Caco-2 (cell line): Measurements from ENCODE around the gene CMSS1. TPM values are rescaled to one million over a fixed set of nuclear protein-coding genes. Genes with fewer than 3 reads are reported as not detected.

Experiments used
- BruUV-seq: library from RNA; stranded (reverse); fragments of 400-500 nt; replicated peaks from 2 replicates; lab custom pipeline; 2021; lab: Mats Ljungman, UMichigan
- CTCF ChIA-PET: fragments of 300-600 bp; sonication (Branson Sonifier 250); formaldehyde crosslinking; loops from one replicate; lab custom pipeline; 2022; ENCODE audit warnings: antibody characterized with exemption; lab: Charles Lee
- POLR2A ChIA-PET: fragments of 300-600 bp; sonication (Branson Sonifier 250); formaldehyde crosslinking; loops from one replicate; lab custom pipeline; 2022; ENCODE audit warnings: antibody characterized with exemption; lab: Charles Lee
- DNase-seq, 2 experiments: peaks; one replicate each; pipeline versions ENCODE4 v3.0.0 to v3.0.0-alpha.2; 2020 to 2022
- H3K27me3 ChIP-seq: replicated peaks from 2 replicates; pipeline ENCODE4 v1.6.0; 2011; ENCODE audit warnings: low read length; ENCODE audit not compliant: control insufficient read depth, insufficient read depth
- H3K36me3 ChIP-seq: 2 replicates; pipeline ENCODE4 v1.5.1; 2011; ENCODE audit warnings: low read length; ENCODE audit not compliant: control insufficient read depth, insufficient read depth
- H3K4me1 ChIP-seq: fragments of 250-450 bp; sonication (Bioruptor Pico); 2 replicates; pipeline ENCODE4 v1.5.1; 2020; ENCODE audit warnings: mild to moderate bottlenecking
- H3K4me3 ChIP-seq: 2 replicates; pipeline ENCODE4 v1.5.1; 2011; ENCODE audit warnings: low read depth, mild to moderate bottlenecking, control low read depth, low read length
- H3K9me3 ChIP-seq: fragments of 250-450 bp; sonication (Bioruptor Pico); 2 replicates; pipeline ENCODE4 v1.5.1; 2020; ENCODE audit warnings: mild to moderate bottlenecking, moderate library complexity
- H3K27ac Mint-ChIP-seq: one replicate; pipeline ENCODE4 v1.8.0; 2022; ENCODE audit warnings: mixed read lengths; ENCODE audit not compliant: unreplicated experiment
- H3K27me3 Mint-ChIP-seq: one replicate; pipeline ENCODE4 v1.8.0; 2022; ENCODE audit warnings: mixed read lengths; ENCODE audit not compliant: insufficient read depth, unreplicated experiment
- H3K36me3 Mint-ChIP-seq: one replicate; pipeline ENCODE4 v1.8.0; 2022; ENCODE audit warnings: mild to moderate bottlenecking, mixed read lengths; ENCODE audit not compliant: insufficient read depth, unreplicated experiment
- H3K4me1 Mint-ChIP-seq: one replicate; pipeline ENCODE4 v1.8.0; 2022; ENCODE audit warnings: low read depth, mixed read lengths; ENCODE audit not compliant: unreplicated experiment
- H3K4me3 Mint-ChIP-seq: one replicate; pipeline ENCODE4 v1.8.0; 2022; ENCODE audit warnings: mild to moderate bottlenecking, moderate library complexity, mixed read lengths; ENCODE audit not compliant: unreplicated experiment
- H3K9me3 Mint-ChIP-seq: one replicate; pipeline ENCODE4 v1.8.0; 2022; ENCODE audit warnings: mixed read lengths; ENCODE audit not compliant: unreplicated experiment
- CTCF ChIP-seq, 2 experiments: fragments of 200-600 bp in 1 of 2; IDR thresholded peaks; 1 replicate in 1 of 2; 2 replicates in 1 of 2; pipeline versions ENCODE4 v1.5.1 to v1.8.0; 2011 to 2022; ENCODE audit warnings: antibody characterized with exemption in 1 of 2, control low read depth in 1 of 2, inconsistent platforms in 1 of 2, low read depth in 1 of 2, low read length in 1 of 2, mild to moderate bottlenecking in 1 of 2, moderate library complexity in 1 of 2; ENCODE audit not compliant: insufficient read depth in 1 of 2, severe bottlenecking in 1 of 2, unreplicated experiment in 1 of 2
- intact Hi-C: fragments of 100-400 bp; cut with micrococcal nuclease; formaldehyde crosslinking; loops from one replicate; pipeline ENCODE4 v1.10.0; 2022; ENCODE audit not compliant: unreplicated experiment
- total RNA-seq: library from RNA; stranded (reverse); gene quantifications from 2 replicates; pipeline ENCODE4 v1.2.3, GENCODE V29; 2022

CMSS1 gene
- total RNA-seq, 1 experiment from 2014 or later = 54.4 TPM

GRCh38 chr3:100073049-100073713 lies 255.5 kb downstream of the CMSS1 start:
- Mint-ChIP-seq H3K4me1 (peaks cover 36% of the 10 kb centered on the region), H3K27me3 (no peaks in the 10 kb centered on the region), H3K27ac (peak overlapping the region; percentile 44), H3K36me3 (peaks cover 25% of the 10 kb centered on the region), H3K9me3 (no peaks in the 10 kb centered on the region), H3K4me3 (no peak overlapping the region)
- peaks cover 40% of the 10 kb centered on the region for H3K4me1 ChIP-seq
- H3K36me3 ChIP-seq = no peaks in the 10 kb centered on the region
- no peak for DNase-seq
- H3K4me3 ChIP-seq = no peak overlapping the region
- ChIA-PET CTCF (no interaction called here), POLR2A (no interaction called here)
- H3K27me3 ChIP-seq = no peaks in the 10 kb centered on the region
- intact Hi-C loops = no loop called here
- H3K9me3 ChIP-seq = no peaks in the 10 kb centered on the region
- TF ChIP-seq CTCF (IDR thresholded peaks at IDR 0.05; ENCODE audit: insufficient read depth in 1 of 2, low read depth in 1 of 2, low read length in 1 of 2, severe bottlenecking in 1 of 2, unreplicated experiment in 1 of 2) = no peak
- no TSS peak for BruUV-seq

DNA sequence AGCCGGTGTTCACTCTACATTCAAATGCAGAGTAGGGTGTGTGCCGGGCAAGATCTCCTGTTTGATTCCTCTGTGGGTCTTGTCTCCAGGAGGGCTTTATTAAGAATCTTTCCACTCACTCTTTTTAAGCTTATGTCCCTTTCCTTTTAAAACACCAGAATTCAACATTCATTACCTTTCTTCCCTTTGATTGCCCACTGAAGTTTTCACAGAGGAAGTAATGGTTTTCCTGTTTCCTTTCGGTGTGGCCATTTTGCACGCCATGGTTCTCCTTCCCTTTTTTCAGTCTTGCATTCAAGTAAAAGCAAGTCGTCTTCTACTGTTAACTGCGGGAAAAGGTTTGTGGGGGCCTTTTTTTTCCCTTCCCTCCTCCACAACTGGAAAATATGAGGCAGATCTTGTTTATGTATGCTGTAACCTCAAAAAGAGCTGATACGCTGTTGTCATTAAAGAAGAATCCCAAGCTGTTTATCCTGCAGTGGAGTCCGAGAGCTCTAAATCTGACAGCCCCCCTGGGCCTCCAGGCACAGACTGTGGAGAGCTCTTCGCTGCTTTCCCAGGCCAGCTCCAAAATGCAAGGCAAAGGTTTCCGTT lies 256.1 kb downstream of the CMSS1 start:
- Histone ChIP-seq H3K36me3 (no peaks in the 10 kb centered on the region), H3K9me3 (no peaks in the 10 kb centered on the region), H3K4me3 (no peak overlapping the region), H3K27me3 (no peaks in the 10 kb centered on the region), H3K4me1 (peaks cover 41% of the 10 kb centered on the region)
- no peaks in the 10 kb centered on the region for H3K9me3 Mint-ChIP-seq
- intact Hi-C loops = no loop called here
- ChIA-PET POLR2A (no interaction called here), CTCF (no interaction called here)
- peaks cover 25% of the 10 kb centered on the region for H3K36me3 Mint-ChIP-seq
- H3K4me3 Mint-ChIP-seq = no peak overlapping the region
- peak overlapping the region; percentile 44 for H3K27ac Mint-ChIP-seq
- no peak for TF ChIP-seq CTCF (IDR thresholded peaks at IDR 0.05; ENCODE audit: insufficient read depth in 1 of 2, low read depth in 1 of 2, low read length in 1 of 2, severe bottlenecking in 1 of 2, unreplicated experiment in 1 of 2)
- H3K4me1 Mint-ChIP-seq = peaks cover 36% of the 10 kb centered on the region
- BruUV-seq = no TSS peak
- DNase-seq = no peak
- no peaks in the 10 kb centered on the region for H3K27me3 Mint-ChIP-seq

DNA sequence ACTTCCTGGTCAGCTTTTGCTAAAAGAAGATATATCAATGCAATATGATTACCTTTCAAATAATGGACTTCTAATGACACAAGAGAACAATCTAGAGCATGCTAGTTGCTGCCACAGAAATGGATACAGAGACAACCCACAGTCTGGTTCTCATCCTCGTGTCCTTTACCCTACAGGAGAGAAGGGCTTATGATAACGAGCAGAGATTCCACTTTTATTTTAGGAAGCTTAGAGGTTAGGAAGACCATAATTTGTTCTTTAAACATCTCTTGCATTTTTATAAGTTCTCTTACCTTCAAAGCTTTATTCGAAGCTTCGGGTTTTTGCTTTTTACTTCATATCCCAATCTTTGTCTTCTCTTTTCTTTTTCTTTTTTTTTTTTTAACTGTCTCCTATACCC lies 257.5 kb downstream of the CMSS1 start:
- BruUV-seq = no TSS peak
- Mint-ChIP-seq H3K36me3 (peaks cover 18% of the 10 kb centered on the region), H3K4me1 (peaks cover 37% of the 10 kb centered on the region), H3K27me3 (no peaks in the 10 kb centered on the region), H3K9me3 (no peaks in the 10 kb centered on the region), H3K4me3 (peak overlapping the region; percentile 69), H3K27ac (peak overlapping the region; percentile 73)
- intact Hi-C loops = no loop called here
- no peak for TF ChIP-seq CTCF (IDR thresholded peaks at IDR 0.05; ENCODE audit: insufficient read depth in 1 of 2, low read depth in 1 of 2, low read length in 1 of 2, severe bottlenecking in 1 of 2, unreplicated experiment in 1 of 2)
- Histone ChIP-seq H3K4me1 (peaks cover 38% of the 10 kb centered on the region), H3K4me3 (no peak overlapping the region), H3K36me3 (no peaks in the 10 kb centered on the region), H3K27me3 (no peaks in the 10 kb centered on the region), H3K9me3 (no peaks in the 10 kb centered on the region)
- ChIA-PET CTCF (interaction anchor here (1.1 to 2.1 kb wide), 4 partner anchors 15 to 186 kb away, joined by 4 to 9 read pairs (median 8); partner anchors contain the start of gene TBC1D23), POLR2A (interaction anchor here (0.6 to 2.0 kb wide), 5 partner anchors 17 to 185 kb away, joined by 4 to 9 read pairs (median 5); partner anchors contain the start of gene TBC1D23)
- no peak for DNase-seq
